Eye (tissue), 1 donor: ENCODE results near the gene CDK6.
"Not testable (repeated sequence)": the region's sequence is repeated elsewhere in the genome, so short reads cannot be mapped to it uniquely, and the experiment has no call there.

Source experiments
- DNase-seq: peaks from one replicate; pipeline ENCODE4 v3.0.0-alpha.2; 2015

CDK6 gene

DNA sequence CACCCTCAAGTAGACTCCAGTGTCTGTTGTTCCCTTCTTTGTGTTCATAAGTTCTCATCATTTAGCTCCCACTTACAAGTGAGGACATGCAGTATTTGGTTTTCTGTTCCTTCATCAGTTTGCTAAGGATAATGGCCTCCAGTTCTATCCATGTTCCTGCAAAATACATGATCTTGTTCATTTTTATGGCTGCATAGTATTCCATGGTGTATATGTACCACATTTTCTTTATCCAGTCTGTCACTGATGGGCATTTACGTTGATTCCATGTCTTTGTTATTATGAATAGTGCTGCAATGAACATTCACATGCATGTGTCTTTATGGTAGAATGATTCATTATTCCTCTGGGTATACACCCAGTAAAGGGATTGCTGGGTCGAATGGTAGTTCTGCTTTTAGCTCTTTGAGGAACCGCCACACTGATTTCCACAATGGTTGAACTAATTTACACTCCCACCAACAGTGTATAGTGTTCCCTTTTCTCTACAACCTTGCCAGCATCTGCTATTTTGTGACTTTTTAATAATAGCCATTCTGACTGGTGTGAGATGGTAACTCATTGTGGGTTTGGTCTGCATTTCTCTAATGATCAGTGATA, 79.0 kb downstream of the CDK6 start:
- DNase-seq, result not testable (repeated sequence)

DNA sequence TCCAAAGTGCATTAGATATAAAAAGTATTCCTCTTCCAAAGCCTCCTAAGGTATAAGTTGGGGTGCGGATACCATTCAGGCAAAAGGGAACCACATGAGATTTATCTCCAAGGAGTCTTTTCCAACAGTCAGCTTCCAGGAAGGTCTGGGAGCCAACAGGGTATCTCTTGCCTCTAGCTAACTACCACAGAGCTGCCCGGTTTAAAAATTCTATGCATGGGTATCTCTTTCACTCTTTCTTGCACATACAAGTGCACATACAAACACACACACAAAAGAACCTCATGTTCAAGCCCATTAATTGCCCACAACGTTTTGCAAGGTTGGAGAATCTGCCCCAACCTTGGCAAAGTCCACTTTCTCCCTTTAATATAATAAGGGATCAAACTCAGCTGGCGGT, 80.7 kb downstream of the CDK6 start:
- DNase-seq, result no peak

DNA sequence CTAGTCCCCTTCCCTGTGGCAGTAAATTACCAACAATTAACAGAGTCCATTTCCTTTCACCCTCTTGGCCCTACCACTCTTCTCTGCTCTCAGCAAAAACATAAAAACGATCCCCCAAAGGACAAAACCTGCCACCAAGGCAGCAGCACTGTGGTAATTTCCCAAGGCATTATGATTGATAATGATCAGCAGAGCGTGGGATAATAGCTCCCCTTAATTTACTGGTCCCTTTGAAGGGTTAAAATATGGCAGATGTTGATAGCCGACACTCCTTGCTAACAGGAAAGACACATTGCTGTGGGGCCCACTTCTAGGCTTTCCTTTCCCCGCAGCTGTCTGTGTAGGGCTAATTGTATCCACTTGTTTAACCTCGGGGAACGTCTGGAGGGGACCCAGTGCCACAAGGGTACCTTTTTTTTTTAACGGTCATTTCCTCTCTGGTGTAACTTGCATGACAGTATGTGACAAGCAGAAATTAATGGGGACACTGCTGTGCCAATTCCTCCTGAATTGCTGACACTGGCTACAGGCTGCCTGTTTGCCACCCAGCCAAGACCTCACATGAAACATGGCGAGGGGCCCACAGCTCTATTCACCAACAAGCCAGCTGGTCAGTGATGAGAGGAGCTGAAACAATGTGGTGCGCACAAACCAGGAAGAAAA, 81.3 kb downstream of the CDK6 start:
- peak; percentile 77 for DNase-seq

DNA sequence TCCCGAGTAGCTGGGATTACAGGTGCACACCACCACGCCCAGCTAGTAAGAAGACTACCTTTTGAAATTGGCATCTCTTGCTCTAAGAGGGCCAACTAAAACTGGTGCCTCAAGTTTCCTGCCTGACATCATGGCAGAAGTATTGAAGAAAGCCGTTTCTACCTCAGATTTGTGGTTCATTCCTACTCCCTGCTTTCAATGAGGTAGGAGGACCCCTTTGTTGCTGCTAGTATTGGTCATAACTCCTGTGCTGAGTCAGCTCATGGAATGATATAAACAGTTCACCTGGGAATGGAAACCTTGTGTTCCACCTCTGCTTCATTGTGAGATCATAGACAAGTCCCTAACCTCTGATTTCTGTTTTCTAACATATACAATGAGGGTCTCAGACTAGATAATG, 82.8 kb downstream of the CDK6 start:
- no peak for DNase-seq

DNA sequence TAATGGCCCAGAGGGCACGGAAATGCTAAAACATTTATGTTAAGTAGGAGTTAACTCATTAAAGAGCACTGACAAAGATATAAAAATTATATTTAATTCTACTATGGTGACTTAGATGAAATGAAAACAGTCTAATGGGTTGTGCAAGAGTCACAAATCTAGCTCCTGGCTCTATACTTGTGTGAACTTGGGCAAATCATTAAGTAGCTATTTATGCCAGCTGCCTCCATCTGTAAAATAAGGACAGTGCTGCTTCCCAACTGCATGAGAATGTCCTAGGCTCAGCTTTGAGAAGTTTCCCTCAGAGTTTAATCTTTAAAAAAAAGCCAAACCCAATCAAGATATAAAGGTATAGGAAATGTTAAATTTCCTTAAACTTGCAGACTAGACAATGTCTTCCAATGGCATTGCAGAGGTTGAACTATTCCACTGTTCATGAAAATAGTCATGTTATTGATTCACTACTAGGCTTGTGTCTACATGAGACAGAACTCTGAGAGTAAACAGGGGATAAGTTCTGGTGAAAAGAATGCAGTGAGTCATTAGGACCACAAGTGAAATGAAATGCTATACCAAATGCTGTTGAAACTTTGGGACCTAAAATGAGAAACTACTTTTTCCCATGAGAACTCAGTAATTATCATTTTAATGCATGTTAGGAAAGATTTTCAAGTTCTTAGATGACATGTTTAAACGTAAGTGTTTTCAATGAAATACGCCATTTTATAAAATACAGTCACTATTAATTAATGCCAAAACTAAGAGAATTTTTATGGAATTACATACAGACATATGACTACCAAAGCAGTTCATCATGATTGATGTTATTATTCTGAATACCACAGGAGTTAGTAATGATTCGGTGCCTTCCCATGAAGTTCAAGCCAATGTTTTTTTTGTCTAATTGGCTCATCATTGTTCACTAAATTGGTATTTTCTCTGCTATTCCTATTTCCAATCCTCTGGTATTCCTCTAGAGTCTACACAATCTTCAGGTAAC, 84.2 kb downstream of the CDK6 start:
- no peak for DNase-seq

DNA sequence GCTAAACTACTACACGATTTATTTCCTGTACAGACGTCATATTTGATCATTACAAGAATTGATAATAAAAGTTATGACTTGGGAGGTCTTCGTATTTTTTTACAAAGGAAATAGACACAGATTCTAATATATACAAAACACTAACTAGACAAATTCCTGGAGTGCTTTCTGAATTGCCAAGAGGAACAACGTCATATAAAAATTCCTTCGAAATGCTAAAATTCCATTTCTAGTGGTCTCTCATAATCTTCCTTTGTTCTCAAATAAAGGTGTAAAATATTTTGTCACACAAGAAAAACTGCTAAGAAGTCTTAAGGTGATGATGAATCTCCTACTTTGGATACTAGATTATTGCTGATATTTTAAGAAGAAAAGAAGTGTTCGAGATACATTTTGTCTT, 85.4 kb downstream of the CDK6 start:
- DNase-seq, result no peak

DNA sequence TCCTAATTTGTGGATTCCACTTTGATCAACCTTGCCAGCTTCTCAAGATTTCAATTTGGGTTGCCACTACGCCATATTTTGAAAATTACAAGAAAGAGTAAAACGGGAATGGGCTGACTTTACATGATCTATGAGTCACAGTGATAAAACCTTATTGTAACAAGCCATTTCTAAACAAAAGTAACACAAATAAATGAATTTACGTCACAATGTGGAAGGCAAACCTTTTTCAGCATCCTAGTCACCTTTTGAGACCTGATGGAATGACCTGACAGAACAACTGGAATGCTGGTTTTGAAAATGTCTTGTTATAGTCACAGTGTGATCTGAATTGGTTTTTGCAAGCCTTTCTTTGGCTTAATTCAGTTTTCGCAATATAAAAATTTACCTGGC, 85.9 kb downstream of the CDK6 start:
- DNase-seq, result no peak

DNA sequence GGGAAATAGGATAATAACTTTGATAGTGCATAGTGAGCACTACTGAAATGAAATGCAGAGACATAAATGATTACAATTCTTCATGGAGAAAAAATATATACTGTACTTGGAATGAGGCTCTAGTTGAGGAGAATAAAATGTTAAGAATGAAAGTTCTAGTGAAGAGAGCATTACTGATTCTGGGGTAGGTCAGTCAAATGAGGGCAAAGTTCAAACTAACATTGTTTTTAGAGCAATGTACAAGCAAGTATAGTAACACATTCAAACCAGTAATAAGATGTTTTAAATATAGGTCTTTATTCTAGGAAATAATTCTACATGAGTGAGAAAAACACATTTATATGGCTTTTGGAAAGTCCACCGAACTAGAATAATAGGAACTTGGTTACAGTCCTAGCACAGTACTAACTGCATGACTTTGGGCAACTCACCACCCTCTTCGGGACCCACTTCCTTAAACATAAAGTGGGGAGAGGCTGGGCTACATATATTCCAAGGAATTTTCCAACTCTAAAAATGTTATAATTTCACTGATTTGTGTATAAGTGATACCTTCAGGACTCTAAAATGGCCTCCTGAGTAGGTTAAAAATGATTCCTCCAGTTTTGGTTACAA, 86.4 kb downstream of the CDK6 start:
- DNase-seq, result no peak

DNA sequence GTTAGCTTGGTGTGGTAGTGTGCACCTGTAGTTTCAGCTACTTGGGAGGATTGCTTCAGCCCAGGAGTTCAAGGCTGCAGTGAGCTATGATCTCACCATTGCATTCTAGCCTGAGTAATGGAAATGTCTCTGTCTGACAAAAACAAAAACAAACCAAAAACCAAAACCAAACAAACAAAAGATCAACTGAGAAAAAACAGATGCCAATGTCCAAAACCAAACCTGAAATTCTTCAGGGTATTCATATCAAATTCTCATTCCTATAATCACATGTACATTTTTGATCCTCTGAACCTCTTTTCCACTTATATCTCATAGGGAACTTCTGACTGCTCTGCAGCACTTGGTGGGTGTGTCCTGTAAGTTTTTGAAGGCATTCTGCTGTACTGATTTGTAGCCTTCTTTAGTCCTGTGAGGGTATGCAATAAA, 87.0 kb downstream of the CDK6 start:
- no peak for DNase-seq

DNA sequence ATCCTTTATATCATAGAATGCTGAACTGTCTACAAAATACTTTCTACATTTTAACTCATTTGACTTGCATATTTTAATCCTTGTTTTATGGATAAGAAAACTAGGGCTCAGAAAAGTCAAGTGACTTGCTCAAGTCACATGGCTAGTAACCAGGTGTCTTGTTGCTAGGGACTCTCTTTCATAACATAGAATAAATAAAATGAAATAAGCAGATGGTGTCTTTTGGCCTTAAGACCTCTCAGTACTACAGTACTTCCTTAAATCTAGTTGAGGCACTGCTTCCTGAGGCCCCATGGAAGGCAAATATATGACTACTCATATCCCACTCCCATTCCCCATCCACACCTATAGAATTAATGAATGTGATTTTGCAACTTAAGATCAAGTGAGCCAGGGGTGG, 87.9 kb downstream of the CDK6 start:
- DNase-seq, result no peak

DNA sequence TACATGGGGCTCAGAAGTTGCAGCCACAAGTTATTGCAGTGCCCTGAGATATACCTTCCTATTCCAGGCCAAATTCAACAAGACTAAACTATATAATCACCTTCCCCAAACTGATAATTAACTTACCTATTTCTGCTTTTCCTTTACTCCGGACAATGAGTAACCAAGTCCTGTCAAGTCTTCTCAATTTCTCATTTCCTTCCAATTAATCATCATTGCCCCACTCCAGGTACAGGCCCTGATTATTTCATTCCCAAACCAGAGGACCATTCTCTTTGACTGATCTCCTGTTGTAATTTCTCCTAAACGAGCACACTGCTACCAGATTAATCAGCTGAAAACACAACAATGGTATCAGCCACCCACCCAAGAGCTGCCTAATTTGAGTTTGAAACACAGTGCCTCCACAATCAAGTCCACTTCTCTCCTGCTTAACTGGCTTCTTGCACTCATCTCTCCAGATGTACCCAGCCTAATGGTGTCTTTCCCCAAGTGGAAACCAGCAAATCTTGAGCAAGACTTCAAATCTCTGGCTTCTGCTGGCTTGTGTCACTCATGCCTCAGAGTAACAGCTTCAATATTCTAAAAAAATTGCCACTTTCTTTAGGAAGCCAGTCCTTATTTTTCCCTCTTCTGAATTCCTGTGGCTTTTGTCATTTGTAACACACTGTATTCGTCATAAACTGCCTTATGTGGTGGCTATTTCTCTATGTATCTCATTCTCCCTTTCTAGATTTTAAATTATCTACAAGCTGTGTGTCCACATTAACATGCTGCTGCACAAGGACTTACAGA, 89.1 kb downstream of the CDK6 start:
- no peak for DNase-seq

DNA sequence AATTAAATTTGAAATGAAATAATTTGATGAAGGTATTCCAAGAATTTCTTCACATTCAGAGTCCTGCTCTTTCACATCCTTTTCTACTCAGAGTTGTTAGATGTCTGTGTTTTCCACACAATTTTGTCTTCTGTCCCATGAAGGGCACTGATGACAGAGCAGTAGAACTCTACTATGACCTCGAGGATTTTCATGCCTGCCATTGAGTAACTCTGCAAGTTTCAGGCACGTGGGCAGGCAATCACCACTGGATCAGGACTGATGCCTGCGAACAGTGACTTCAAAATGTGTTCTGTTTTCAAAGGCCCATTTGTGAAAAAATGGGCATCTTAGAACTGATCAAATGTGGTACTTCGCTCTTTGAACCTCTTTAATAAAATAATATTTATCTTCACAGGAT, 91.1 kb downstream of the CDK6 start:
- DNase-seq, result no peak

DNA sequence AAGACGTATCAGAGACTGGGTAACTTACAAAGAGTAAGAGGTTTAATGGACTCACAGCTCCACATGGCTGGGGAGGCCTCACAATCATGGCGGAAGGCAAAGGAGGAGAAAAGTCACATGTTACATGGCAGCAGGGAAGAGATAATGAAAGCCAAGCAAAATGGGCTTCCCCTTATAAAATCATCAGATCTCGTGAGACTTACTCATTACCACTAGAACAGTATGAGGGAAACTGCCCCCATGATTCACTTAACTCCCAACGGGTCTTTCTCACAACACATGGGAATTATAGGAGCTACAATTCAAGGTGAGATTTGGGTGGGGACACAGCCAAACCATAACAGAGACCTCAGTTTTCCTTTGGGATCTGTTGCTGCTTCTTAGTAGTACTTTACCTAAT, 92.2 kb downstream of the CDK6 start:
- not testable (repeated sequence) for DNase-seq

DNA sequence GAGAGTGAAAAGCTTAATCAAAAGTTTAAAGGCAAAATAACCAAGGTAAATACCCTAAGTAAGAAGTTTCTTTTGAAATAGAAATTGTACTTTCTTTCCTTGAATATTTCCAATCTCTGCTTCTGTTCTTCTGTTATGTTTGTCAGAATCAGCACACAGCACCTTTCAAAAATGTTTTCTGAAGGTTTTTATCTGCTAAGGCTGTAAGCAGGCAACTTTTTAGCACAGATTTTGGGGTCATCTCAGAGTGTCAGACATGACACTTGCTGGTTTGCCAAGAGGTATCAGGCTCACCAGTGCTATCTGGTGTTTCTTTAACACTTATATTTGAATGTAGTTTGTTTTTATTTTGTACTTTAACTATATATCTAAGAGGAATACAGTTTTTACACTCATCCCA, 94.2 kb downstream of the CDK6 start:
- no peak for DNase-seq

DNA sequence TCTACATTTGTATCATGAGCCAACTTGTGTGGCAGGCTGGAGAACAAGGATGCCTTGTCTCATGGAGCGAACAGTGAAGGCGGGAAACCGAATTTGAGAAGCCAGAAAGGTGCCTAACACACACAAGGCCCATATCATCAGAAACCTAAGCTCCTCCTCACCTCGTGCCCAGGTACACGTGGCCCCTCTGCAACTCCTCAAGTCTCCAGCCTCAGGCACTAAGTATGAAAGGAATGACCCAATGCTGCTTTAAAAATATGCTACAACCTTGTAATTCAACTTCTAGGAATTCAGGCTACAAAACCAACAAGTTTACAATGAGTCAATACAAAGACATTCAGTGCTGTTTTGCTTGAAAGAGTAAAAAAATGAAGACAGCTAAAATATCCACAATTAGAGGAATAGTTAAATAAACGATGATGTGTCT, 95.7 kb downstream of the CDK6 start:
- no peak for DNase-seq

DNA sequence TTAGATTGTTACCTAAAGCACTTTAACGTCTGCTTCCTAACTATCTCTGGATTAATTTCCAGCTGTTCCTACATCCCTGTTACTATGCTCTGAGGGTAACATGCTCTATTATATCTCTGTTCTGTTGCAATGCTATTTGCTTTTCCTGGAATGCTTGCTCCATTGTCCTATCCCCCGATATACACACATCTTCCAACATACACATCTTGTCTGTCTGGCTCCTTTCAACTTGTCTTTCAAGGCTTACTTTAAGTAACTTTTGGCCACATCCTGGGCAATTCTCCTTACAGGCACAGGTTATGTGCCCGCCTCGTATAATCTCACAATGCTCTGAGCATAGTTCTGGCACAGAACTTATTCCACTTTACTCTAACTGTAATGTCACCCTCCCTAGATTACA, 96.2 kb downstream of the CDK6 start:
- DNase-seq, result no peak

DNA sequence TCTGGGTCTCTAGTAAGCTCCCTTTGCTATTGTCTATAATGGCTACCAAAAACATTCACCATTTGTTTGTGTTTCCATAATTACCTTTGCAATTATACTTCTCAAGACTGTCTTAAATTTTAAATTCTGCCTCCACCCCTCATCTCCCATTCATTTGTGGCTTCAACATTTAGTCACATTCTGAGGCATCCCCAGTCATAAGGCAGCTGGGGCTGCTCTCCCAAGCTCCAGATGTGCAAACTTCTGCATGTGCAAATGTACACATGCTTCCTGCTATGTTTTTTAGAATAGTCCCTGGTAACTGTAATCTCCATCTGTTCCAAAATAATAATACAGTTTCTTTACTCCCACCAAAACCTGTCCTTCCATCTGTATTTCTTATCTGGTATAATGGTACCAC, 97.3 kb downstream of the CDK6 start:
- no peak for DNase-seq

DNA sequence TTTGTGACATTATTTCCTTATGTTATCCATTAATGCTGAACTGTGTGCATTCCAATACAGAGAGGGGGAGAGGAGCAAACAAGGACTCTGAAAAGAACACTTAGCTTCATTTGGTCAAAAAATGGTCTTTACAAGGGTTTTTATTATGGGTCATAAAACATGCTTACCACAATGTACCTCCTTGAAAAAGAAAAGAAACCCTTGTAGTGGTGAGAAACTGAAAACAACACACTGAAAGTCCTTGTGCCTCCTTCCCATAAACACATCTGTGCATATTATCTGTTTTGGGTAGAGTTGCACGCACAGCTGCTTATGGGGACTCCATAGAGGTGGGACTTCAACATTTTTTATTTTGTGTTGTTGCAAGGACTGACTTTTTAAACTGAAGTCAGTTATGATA, 98.7 kb downstream of the CDK6 start:
- DNase-seq, result no peak

DNA sequence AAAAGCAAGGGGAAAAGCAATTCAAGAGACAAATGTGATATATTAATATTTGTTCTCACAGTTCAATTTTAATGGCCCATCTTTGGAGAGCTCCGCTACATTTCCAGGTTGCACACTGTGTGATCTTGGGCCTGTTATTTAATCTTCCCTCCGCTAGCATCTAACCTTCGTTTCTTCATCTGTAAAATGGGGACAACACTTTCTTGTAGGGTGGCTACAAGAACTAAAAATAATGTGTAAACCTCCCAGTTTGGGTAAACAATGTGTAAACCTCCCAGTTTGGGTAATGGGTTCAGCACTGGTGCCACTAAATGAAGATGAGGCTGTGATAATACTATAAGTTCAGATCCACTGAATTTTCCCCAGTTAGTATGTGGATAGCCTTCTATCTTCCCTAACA, 99.5 kb downstream of the CDK6 start:
- DNase-seq, result no peak

DNA sequence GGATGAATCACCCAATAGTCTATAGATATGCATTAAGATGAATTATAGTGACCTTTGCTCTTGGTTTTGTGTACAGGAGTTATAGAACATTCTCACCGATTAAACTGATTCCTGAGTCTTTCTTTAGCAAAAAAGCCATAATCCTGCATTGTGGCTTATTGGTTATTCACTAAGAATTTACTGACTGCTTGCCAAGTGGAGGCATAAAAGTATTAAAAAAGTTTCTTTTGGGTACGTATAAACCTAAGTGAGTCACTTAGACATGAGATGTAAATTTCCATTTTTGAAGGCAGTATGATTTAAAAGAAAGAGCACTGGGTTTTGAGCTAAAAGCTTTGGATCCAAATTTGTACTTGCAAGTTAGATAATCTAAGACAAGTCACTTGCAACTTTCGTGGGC, 100.7 kb downstream of the CDK6 start:
- no peak for DNase-seq

DNA sequence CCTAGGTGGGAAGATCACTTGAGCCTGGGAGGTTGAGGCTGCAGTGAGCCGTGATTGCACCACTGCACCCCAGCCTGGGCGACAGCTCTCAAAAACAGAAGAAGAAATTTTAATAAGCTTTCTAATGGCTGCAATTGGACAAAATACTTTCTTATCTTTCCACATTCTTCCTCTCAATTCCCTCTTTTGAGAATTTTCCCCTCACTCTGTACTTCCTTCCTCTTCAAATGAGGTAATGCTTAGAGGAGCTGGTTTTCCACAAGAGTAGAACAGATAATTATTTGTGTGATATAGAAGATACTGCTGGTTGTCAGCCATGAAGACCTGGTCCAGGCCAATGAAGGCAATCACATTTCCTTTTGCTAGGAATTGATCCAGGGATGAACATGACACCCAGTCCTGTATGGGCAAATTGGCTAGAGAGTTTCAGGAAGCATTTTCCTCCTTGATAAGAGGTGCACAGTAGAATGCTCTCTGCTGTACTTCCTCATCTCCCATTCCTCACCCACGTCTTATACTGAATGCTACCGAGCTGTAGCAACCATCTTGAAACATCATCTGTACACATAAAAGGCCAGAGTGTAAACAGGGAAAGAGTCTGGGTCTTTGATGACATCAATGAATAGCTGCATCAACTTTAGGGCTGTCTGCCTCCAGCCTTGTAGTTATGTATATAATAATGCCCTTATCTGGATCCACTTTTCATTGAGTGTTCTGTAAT, 103.9 kb downstream of the CDK6 start:
- no peak for DNase-seq
